Activated T-cell treated with anti-CD3 and anti-CD28 coated beads, Interleukin-2, amount 50 U/mL, for 1 hour (primary cell): Measurements from ENCODE around the gene WFIKKN2.
"Not testable (repeated sequence)": the region's sequence is repeated elsewhere in the genome, so short reads cannot be mapped to it uniquely, and the experiment has no call there.

Experiments used
- DNase-seq: peaks from one replicate; pipeline ENCODE4 v3.0.0-alpha.2; 2020

Gene WFIKKN2

DNA sequence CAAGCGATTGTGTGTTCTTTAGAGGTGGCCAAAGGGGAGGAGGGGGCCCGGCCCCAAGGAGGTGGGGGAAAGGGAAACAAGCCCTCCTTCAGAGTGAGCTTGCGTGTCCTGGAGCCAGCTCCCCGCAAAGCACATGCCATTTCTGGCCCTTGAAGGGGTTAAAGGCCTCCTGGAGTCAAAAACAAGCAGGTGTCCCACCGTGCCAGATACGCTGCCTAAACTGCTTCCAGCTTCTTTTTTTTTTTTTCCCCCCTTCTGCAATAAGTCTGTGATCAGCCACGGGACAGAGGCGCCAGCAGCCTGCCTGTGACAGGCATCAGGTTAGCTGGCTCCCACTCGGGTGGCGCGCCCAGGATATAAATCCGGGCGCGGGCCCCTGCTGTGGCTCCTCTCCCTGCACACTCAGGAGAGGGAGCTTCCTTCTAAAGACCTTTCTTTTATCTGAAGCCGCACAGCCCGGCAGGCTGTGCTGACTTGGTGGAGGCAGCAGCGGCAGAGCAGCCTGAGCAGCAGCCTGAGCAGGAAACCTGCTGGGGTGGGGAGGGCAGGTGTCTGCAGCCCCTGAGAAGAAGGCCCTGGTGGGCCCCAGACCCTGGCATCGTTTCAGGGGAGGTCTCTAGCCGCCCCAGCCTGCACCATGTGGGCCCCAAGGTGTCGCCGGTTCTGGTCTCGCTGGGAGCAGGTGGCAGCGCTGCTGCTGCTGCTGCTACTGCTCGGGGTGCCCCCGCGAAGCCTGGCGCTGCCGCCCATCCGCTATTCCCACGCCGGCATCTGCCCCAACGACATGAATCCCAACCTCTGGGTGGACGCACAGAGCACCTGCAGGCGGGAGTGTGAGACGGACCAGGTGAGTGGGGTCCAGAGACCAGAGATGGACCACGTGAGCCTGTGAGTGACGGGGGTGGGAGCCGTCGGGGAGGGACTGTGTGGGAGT is at the start of gene WFIKKN2:
Gene WFIKKN2 (plus strand): TSS at position 286 of the 934 bp plus-strand sequence. CDS start 352 bp downstream, at position 638.
- no peak for DNase-seq

DNA sequence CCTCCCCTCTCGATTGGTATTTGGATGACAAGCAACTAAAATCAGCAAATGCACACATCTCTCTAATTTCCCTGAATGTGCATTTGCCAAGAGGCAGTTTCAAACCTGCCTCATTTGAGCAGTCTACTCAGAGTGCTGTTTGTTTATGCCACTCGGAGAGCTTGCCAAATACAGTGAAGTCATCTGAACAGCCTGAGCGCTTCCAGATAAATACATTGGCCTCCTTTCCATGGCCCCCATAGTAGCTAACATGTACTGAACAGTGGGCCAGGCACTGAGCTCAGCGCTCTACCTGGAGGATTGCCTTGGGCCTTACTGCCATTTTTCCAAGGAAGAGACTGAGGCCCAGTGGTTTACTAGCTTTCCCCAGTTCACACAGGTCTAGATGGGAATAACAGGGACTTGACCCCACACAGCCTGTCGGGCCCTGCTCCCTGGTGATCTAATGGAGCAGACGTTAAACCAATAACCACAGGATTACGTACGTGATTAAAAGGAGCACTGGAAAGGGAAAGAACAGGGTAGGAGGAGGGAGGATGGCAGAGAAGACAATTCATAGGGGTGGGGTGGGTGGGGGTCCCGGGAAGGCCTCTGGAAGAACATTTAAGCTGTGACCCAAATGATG is 49.3 kb upstream of the WFIKKN2 start:
- no peak for DNase-seq

- DNase-seq: no peak
Observed at GRCh38 chr17:50787106-50787505, 48.3 kb upstream of the WFIKKN2 start.

DNA sequence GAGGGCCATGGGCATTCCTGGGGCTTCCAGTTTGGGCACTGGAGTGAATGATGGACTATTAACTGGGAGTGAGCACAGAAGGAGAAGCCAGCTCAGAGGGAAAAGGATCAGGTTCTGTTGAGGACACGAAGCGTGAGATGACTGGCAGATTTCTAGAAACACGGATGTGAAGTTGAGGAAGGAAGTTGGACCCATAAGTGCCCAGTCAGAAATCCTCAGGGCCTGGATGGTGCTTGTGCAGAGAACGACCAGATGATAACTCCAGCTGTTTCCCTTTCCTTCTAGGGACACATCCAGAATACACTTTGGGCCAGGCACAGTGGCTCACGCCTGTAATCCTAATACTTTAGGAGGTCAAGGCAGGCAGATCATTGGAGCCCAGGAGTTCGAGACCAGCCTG is 44.8 kb upstream of the WFIKKN2 start:
- no peak for DNase-seq

- DNase-seq: no peak
Observed at GRCh38 chr17:50792132-50792531, 43.3 kb upstream of the WFIKKN2 start.

DNA sequence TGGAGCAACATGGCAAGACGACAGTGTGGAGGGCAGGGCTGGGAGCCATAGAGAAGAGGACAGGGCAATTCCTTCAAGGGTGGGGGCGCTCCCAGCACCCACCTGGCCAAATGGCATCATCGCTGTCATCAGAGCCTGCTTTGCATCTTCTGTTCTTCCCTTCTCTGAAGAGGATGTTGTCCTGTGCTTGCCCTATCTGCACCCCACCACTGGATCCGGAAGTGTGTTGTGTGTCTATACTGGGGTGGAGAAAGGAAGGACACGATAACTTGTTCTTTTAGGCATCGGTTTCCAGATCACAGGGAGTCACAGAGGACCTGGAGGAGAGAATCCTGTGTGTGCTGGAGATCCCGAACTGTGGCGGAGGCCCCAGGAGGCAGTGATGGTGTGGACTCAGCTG is 42.4 kb upstream of the WFIKKN2 start:
- DNase-seq: no peak

DNA sequence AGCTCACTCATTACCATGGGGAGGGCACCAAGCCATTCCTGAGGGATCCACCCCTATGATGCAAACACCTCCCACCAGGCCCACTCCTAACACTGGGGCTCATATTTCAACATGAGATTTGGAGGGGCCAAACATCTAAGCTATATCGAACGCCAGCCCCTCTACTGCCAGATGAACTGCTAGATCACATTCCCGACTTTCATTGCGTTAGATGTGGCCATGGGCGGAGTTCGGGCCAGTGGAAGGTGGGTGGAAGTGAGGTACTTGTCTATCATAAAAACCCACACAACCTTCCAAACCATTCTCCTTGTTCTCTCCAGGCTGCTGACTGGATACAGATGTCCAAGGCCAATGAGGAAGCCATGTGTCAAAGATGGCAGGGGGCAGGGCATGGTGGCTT is 41.0 kb upstream of the WFIKKN2 start:
- no peak for DNase-seq

DNA sequence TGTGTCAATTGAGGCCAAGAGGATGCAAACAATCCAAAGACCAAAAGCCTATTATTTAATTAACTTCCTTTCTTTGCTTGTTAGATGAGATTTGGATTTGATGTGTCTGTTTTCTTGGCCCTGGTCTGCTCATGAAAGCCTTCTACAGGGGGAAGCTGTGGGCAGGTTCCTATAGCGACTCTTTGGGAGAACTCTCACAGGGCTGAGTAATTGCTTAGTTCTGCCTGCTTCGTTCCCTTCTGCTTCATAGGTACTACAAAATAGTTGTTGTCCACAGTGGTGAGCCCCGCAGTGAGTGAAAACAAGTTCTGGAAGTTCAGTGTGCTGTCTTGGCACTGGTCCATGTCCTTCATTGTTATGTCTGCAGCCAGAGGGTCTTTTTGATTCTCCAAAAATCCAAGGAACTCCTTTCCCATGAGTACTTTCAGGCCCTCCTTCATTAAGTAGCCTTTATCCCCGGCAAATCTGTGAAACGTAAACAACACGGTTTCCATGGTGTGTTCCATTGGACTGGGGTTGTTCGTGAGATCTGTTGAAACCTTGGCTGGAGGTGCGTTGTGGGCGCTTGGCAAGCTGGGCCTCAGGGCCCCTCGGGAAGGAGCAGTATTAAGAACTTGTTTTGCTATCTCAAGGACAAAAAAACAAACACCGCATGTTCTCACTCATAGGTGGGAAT is 38.1 kb upstream of the WFIKKN2 start:
- DNase-seq: no peak

GRCh38 chr17:50798424-50799288 is 36.7 kb upstream of the WFIKKN2 start:
- DNase-seq: no peak

GRCh38 chr17:50799582-50799981 is 35.8 kb upstream of the WFIKKN2 start:
- DNase-seq: no peak

- DNase-seq: no peak
Observed at GRCh38 chr17:50800196-50800700, 35.1 kb upstream of the WFIKKN2 start.

GRCh38 chr17:50802609-50803571 is 32.5 kb upstream of the WFIKKN2 start:
- DNase-seq: no peak

GRCh38 chr17:50803676-50804075 is 31.7 kb upstream of the WFIKKN2 start:
- DNase-seq: no peak

DNA sequence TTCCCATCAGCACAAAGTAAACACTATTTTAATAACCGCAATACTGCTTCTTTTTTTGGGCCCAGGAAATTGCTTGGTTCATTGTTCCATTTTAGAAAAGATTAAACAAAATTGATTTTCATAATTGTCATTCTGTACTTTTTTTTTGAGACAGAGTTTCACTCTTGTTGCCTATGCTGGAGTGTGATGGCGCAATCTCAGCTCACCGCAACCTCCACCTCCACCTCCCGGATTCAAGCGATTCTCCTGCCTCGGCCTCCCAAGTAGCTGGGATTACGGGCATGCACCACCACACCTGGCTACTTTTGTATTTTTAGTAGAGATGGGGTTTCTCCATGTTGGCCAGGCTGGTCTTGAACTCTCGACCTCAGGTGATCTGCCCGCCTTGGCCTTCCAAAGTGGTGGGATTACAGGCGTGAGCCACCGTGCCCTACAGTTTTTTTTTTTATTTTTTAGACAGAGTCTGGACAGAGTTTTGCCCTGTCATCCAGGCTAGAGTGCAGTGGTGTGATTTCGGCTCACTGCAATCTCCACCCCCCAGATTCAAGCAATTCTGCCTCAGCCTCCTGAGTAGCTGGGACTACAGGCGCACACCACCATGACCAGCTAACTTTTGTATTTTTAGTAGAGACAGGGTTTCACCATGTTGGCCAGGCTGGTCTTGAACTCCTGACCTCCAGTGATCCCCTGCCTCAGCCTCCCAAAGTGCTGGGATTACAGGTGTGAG is 30.5 kb upstream of the WFIKKN2 start:
- DNase-seq: not testable (repeated sequence)

- no peak for DNase-seq
Observed at GRCh38 chr17:50805486-50805885, 29.9 kb upstream of the WFIKKN2 start.

DNA sequence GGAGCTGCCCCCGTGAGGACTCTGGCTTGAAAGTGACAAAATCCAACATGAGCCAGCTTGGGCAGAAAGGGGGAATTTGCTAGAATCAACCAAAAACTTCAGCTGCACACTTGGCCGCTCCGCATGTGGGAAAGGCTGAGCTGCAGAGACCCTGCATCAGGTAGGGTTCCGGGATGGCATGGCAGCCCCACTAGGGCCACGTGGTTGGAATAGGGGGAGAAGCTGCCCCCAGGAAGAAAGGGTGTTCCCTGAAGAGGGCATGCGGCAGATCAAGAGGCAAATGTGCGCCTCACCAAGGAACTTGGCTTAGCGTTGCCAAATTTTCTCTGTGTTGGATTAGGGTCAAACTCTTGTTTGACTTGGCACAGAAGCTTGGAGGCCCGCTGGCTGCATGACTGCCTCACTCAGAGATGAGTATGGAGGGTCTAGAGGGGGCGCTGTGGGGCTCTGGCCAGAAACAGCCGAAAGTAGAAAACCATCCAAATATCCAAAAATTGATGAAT is 29.2 kb upstream of the WFIKKN2 start:
- no peak for DNase-seq

- no peak for DNase-seq
Observed at GRCh38 chr17:50807009-50807408, 28.4 kb upstream of the WFIKKN2 start.

DNA sequence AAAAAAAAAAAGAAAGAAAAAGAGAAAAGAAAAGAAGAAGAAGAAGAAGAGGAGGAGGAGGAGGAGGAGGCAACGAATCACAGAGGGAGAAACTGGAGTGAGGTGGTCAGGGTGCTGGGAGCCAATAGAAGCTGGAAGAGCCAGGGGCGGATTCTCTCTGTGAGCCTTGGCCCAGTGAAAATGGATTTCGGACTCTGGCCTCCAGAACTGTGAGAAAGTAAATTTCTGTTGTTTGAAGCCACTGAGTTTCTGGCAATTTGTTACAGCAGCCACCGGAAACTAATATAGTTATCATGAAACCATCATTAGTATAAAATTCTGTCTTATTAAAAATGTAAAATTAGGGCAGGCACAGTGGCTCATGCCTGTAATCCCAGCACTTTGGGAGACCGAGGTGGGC is 27.7 kb upstream of the WFIKKN2 start:
- no peak for DNase-seq

DNA sequence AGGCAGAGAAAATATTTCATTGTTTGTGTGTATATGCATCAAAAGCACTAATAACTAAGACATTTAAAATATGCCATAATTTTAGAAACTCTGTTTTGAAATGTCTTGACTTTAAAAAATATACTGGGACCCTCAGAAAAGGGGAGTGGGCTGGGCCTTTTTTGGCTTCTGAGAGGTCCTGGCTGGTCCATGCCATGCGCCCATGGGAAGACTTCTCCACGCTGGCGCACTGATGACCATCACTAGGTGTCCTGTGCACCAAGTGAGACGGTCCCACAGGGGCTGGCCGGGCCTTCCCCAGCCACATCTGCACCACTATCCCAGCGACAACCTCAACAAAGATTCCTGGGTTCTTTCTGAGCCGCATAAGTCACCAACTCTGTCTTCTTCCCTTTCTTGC is 27.0 kb upstream of the WFIKKN2 start:
- DNase-seq: no peak

DNA sequence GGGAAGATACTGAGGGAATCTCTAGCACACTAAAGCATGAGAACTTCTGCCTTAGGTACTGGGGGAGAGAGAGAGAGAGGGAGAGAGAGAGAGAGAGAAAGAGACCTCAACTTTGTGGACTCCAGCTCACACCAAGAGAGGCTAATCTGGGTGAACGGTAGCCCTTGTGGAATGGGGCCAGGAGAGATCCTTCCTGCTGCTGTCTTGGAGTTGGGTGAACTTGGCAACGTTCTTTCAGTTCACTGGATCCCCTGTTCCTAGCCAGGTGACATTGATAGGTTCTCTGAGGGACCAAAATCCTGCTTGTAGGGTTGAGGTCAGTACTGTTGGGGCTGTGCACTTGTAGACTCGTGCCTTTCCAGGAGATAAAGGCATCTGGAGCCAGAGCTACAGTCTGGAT is 26.5 kb upstream of the WFIKKN2 start:
- no peak for DNase-seq
